GM12878 (cell line): ENCODE measurements around the gene USF3. TPM values are rescaled to one million over a fixed set of nuclear protein-coding genes. Genes with fewer than 3 reads are reported as not detected.

Experiments used
- ATAC-seq: fragments of 200-7000 bp; cut with Tn5 transposase; 3 replicates; pipeline ENCODE4 v1.9.1; 2020; ENCODE audit warnings: mild to moderate bottlenecking, moderate library complexity
- BruUV-seq: library from RNA; stranded (reverse); fragments of 400-500 nt; replicated peaks from 2 replicates; lab custom pipeline; 2021; lab: Mats Ljungman, UMichigan
- CTCF ChIA-PET: fragments of 300-600 bp; sonication (Branson Sonifier 250); formaldehyde crosslinking; extraction: SDS; loops from one replicate; lab custom pipeline; 2021; ENCODE audit warnings: inconsistent platforms; lab: Yijun Ruan, JAX
- POLR2A ChIA-PET: fragments of 350-600 bp; formaldehyde crosslinking; extraction: SDS; loops from one replicate; lab custom pipeline; 2021; ENCODE audit warnings: inconsistent platforms; lab: Charles Lee
- RAD21 ChIA-PET: fragments of 300-600 bp; sonication (Branson Sonifier 250); formaldehyde crosslinking; loops from one replicate; lab custom pipeline; 2023; ENCODE audit warnings: antibody characterized with exemption; ENCODE audit not compliant: unreplicated experiment; lab: Charles Lee
- SMC1A ChIA-PET: fragments of 300-600 bp; sonication (Branson Sonifier 250); formaldehyde crosslinking; loops from one replicate; lab custom pipeline; 2023; ENCODE audit not compliant: unreplicated experiment, uncharacterized antibody; lab: Charles Lee
- DNase-seq: peaks from one replicate; pipeline ENCODE4 v3.0.0-alpha.2; 2011; ENCODE audit warnings: low read depth, low spot score
- FAIRE-seq: peaks from 3 replicates; lab custom pipeline; 2011; peaks lifted over from hg19 to GRCh38; lab: Jason Lieb, UNC
- H2AFZ ChIP-seq: 2 replicates; pipeline ENCODE4 v1.6.0; 2011; ENCODE audit warnings: low read depth, low read length, control low read depth; ENCODE audit not compliant: control insufficient read depth
- H3K27ac ChIP-seq: 2 replicates; pipeline ENCODE4 v1.5.1; 2011; ENCODE audit warnings: control low read depth; ENCODE audit not compliant: control insufficient read depth, insufficient read depth
- H3K27me3 ChIP-seq, 2 experiments: replicated peaks in 1 of 2; 2 replicates each; pipeline versions ENCODE4 v1.6.0 to v1.6.1; 2011; ENCODE audit warnings: low read length in 1 of 2; ENCODE audit not compliant: control insufficient read depth in 2 of 2, insufficient read depth in 2 of 2
- H3K36me3 ChIP-seq, 2 experiments: 2 replicates each; pipeline ENCODE4 v1.5.1; 2011; ENCODE audit warnings: low read length in 1 of 2; ENCODE audit not compliant: control insufficient read depth in 2 of 2, insufficient read depth in 2 of 2
- H3K4me1 ChIP-seq: 2 replicates; pipeline ENCODE4 v1.6.1; 2011; ENCODE audit warnings: mild to moderate bottlenecking, low read length, moderate library complexity, mixed read lengths; ENCODE audit not compliant: control insufficient read depth, insufficient read depth
- H3K4me2 ChIP-seq: 2 replicates; pipeline ENCODE4 v1.6.0; 2011; ENCODE audit warnings: control low read depth; ENCODE audit not compliant: control insufficient read depth, insufficient read depth
- H3K4me3 ChIP-seq: fragments of 200-600 bp; sonication (generic); 2 replicates; pipeline ENCODE4 v1.5.1; 2016
- H3K79me2 ChIP-seq: 2 replicates; pipeline ENCODE4 v1.6.0; 2011; ENCODE audit warnings: low read length; ENCODE audit not compliant: control insufficient read depth, insufficient read depth
- H3K9ac ChIP-seq: 2 replicates; pipeline ENCODE4 v1.8.0; 2011; ENCODE audit warnings: low read length, control low read depth, mixed read lengths; ENCODE audit not compliant: control insufficient read depth, insufficient read depth
- H3K9me3 ChIP-seq: replicated peaks from 3 replicates; pipeline ENCODE4 v1.5.1; 2011; ENCODE audit warnings: mild to moderate bottlenecking, low read length; ENCODE audit not compliant: control insufficient read depth, insufficient read depth
- H4K20me1 ChIP-seq: 2 replicates; pipeline ENCODE4 v1.6.0; 2011; ENCODE audit not compliant: control insufficient read depth, insufficient read depth
- ASH2L ChIP-seq: fragments of 300-600, 200-600 bp; sonication (generic); IDR thresholded peaks from 2 replicates; pipeline ENCODE4 v1.6.1; 2017; ENCODE audit warnings: low read depth, mild to moderate bottlenecking, borderline replicate concordance
- ATF3 ChIP-seq: IDR thresholded peaks from 2 replicates; pipeline ENCODE4 v1.6.1; 2011; ENCODE audit warnings: low read depth, mild to moderate bottlenecking, low read length, moderate library complexity, borderline replicate concordance; ENCODE audit errors: extremely low read depth
- BHLHE40 ChIP-seq, 2 experiments: fragments of 450-650 bp in 1 of 2; IDR thresholded peaks; 2 replicates each; pipeline ENCODE4 v1.6.1; 2011 to 2017; ENCODE audit warnings: low read depth in 2 of 2, borderline replicate concordance in 1 of 2, improper control_type of control experiment in 1 of 2, low read length in 1 of 2, mild to moderate bottlenecking in 1 of 2
- CBFB ChIP-seq: IDR thresholded peaks from 2 replicates; pipeline ENCODE4 v1.6.1; 2016; ENCODE audit warnings: antibody characterized with exemption, low read depth
- CEBPB ChIP-seq, 2 experiments: fragments of 150-350 bp in 1 of 2; IDR thresholded peaks; 2 replicates each; pipeline ENCODE4 v1.6.1; 2012 to 2014; ENCODE audit warnings: low read depth in 2 of 2, low read length in 2 of 2, borderline replicate concordance in 1 of 2, inconsistent platforms in 1 of 2
- CHD1 ChIP-seq: IDR thresholded peaks from 2 replicates; pipeline ENCODE4 v1.6.1; 2012; ENCODE audit warnings: low read depth, low read length, improper control_type of control experiment
- CREB1 ChIP-seq: IDR thresholded peaks from 2 replicates; pipeline ENCODE4 v1.6.1; 2012; ENCODE audit warnings: low read depth, mild to moderate bottlenecking, inconsistent platforms
- DPF2 ChIP-seq: fragments of 450-650 bp; IDR thresholded peaks from 2 replicates; pipeline ENCODE4 v1.6.1; 2017; ENCODE audit warnings: mild to moderate bottlenecking
- ELK1 ChIP-seq: IDR thresholded peaks from 2 replicates; pipeline ENCODE4 v1.6.1; 2012; ENCODE audit warnings: low read depth, low read length, improper control_type of control experiment
- GATAD2B ChIP-seq: fragments of 450-650 bp; conservative IDR thresholded peaks from 2 replicates; pipeline ENCODE4 v1.6.1; 2017; ENCODE audit warnings: low read depth, mild to moderate bottlenecking, moderate library complexity
- MEF2A ChIP-seq: IDR thresholded peaks from 2 replicates; pipeline ENCODE4 v1.6.1; 2011; ENCODE audit warnings: low read depth, mild to moderate bottlenecking, low read length, moderate library complexity; ENCODE audit not compliant: insufficient read depth
- MEF2B ChIP-seq: fragments of 450-650 bp; IDR thresholded peaks from 2 replicates; pipeline ENCODE4 v1.6.1; 2018; ENCODE audit warnings: mild to moderate bottlenecking, moderate library complexity; ENCODE audit not compliant: partially characterized antibody, poor library complexity, severe bottlenecking
- NR2F1 ChIP-seq: fragments of 450-650 bp; conservative IDR thresholded peaks from 2 replicates; pipeline ENCODE4 v1.6.1; 2017; ENCODE audit warnings: mild to moderate bottlenecking
- RUNX3 ChIP-seq: IDR thresholded peaks from 2 replicates; pipeline ENCODE4 v1.6.1; 2012; ENCODE audit warnings: low read length, inconsistent platforms
- STAT3 ChIP-seq: IDR thresholded peaks from 2 replicates; pipeline ENCODE4 v1.6.1; 2011; ENCODE audit warnings: low read depth, low read length, improper control_type of control experiment
- YBX1 ChIP-seq: fragments of 450-650 bp; IDR thresholded peaks from 2 replicates; pipeline ENCODE4 v1.6.1; 2016; ENCODE audit warnings: antibody characterized with exemption
- ZBTB4 ChIP-seq: fragments of 450-650 bp; formaldehyde crosslinking; IDR thresholded peaks from 2 replicates; pipeline ENCODE4 v1.4.0; 2022; ENCODE audit warnings: mild to moderate bottlenecking, moderate library complexity
- WGBS: methylation state at CpG from one replicate; pipeline ENCODE4 v1.1.6; 2016; ENCODE audit warnings: low lambda C conversion rate; ENCODE audit not compliant: insufficient replicate concordance, insufficient coverage; ENCODE audit errors: missing lambda C conversion rate; 5-methylcytosine and 5-hydroxymethylcytosine counted together
- in situ Hi-C: fragments of 300-500 bp; cut with MboI; formaldehyde crosslinking; loops from 9 replicates; pipeline ENCODE4 v1.14.3; 2018; ENCODE audit warnings: mixed read lengths
- intact Hi-C: fragments of 100-400 bp; cut with micrococcal nuclease; formaldehyde crosslinking; loops from one replicate; pipeline ENCODE4 v1.14.2; 2022; ENCODE audit not compliant: unreplicated experiment
- polyA plus RNA-seq, 11 experiments: library from polyadenylated mRNA; depleted of rRNA in 4 of 11; unstranded in 6 of 11; stranded (reverse) in 5 of 11; fragments of >200 nt; fragmentation: Nextera tagmentation in 4 of 11; fragmentation: Illumina TruSeq in 1 of 11; extraction: Ambion mirVana in 4 of 11; extraction: Trizol in 1 of 11; gene quantifications; 1 replicate in 1 of 11; 2 replicates in 10 of 11; pipeline versions ENCODE4 v1.2.1 to v1.2.3, GENCODE V29; 2011 to 2016; ENCODE audit warnings: inconsistent platforms in 2 of 11, missing spikeins in 2 of 11, low read depth in 1 of 11
- total RNA-seq, 4 experiments: library from RNA; depleted of rRNA in 3 of 4; stranded (reverse); fragments of >200 nt in 3 of 4; fragmentation: Illumina TruSeq in 1 of 4; extraction: Trizol in 1 of 4; gene quantifications; 2 replicates each; pipeline versions ENCODE4 v1.2.1 to v1.2.3, GENCODE V29; 2013 to 2021

The USF3 gene
- total and polyA plus RNA-seq, 10 of the 15 experiments (the other 5 are each of a cell fraction or from before 2014, with no cell fraction given): 3.1 to 15.9 (median 7.8) TPM

GRCh38 chr3:113744941-113745755 is 48.7 kb upstream of the USF3 start:
- DNase-seq (peak; percentile 72), FAIRE-seq (peak; percentile 89), ATAC-seq (peak; percentile 75)
- Histone ChIP-seq H2AFZ (peak overlapping the region; percentile 93), H3K79me2 (peaks cover 88% of the 10 kb centered on the region), H3K27me3 (no peaks in the 10 kb centered on the region), H3K27ac (peak overlapping the region; percentile 95), H4K20me1 (no peaks in the 10 kb centered on the region), H3K4me3 (peak overlapping the region; percentile 70), H3K36me3 (no peaks in the 10 kb centered on the region), H3K4me2 (peak overlapping the region; percentile 81), H3K4me1 (0 out of 2 replicates have a peak, but pooled peaks cover 3% of the 10 kb centered on the region), H3K9ac (peak overlapping the region; percentile 91), H3K9me3 (no peaks in the 10 kb centered on the region)
- ChIA-PET POLR2A (interaction anchor here (0.7 to 4.5 kb wide), 16 partner anchors 11 to 250 kb away, joined by 3 to 30 read pairs (median 5); partner anchors contain the start of gene USF3), RAD21 (interaction anchor here (0.7 to 3.6 kb wide), 27 partner anchors 10 to 253 kb away, joined by 3 to 48 read pairs (median 5); partner anchors contain the start of genes SPICE1 and USF3), SMC1A (interaction anchor here (0.7 to 5.5 kb wide), 32 partner anchors 8 to 252 kb away, joined by 3 to 55 read pairs (median 3); partner anchors contain the start of genes SPICE1 and USF3), CTCF (interaction anchor here (0.7 to 9.8 kb wide), 34 partner anchors 9 to 546 kb away, joined by 3 to 72 read pairs (median 6); partner anchors contain the start of gene GRAMD1C)
- 2% methylated on average over 35 of the region's 35 CpGs for WGBS
- BruUV-seq: no TSS peak
- in situ Hi-C loops: loop anchor here (5.0 to 10.0 kb wide), 2 partner anchors 250 to 307 kb away; no protein-coding TSS in a partner anchor
- intact Hi-C loops: loop anchor here (2.0 to 10.0 kb wide), 3 partner anchors 250 to 710 kb away; no protein-coding TSS in a partner anchor
- TF ChIP-seq MEF2A (no peak), CBFB (no peak), ZBTB4 (CRISPR knock-in tag) (no peak), ATF3 (no peak), BHLHE40 (IDR thresholded peaks at IDR 0.05; ENCODE audit: borderline replicate concordance in 1 of 2, low read depth in 2 of 2, low read length in 1 of 2) (peak; percentile 15 to 21; a peak in 2 of 4 replicates), NR2F1 (no peak), DPF2 (no peak; the same call in 1 of the 2 replicates), CREB1 (no peak), YBX1 (no peak), CEBPB (IDR thresholded peaks at IDR 0.05; ENCODE audit: borderline replicate concordance in 1 of 2, low read depth in 2 of 2, low read length in 2 of 2) (no peak), STAT3 (0 out of 2 replicates have a peak, but pooled peaks have one; percentile 77), MEF2B (peak; percentile 24), ASH2L (no peak), CHD1 (no peak; the same call in 1 of the 2 replicates), RUNX3 (no peak; the same call in none of the 2 replicates), GATAD2B (peak; percentile 45; the same call in 1 of the 2 replicates), ELK1 (no peak)
